ENCODE measurements around the gene MEGF10. TPM values are rescaled to one million over a fixed set of nuclear protein-coding genes. Genes with fewer than 3 reads are reported as not detected.

The MEGF10 gene
- total and polyA plus RNA-seq, 2 of the 8 experiments (the other 6 are each of a cell fraction or from before 2014, with no cell fraction given), result 38.2 to 53.1 TPM

DNA sequence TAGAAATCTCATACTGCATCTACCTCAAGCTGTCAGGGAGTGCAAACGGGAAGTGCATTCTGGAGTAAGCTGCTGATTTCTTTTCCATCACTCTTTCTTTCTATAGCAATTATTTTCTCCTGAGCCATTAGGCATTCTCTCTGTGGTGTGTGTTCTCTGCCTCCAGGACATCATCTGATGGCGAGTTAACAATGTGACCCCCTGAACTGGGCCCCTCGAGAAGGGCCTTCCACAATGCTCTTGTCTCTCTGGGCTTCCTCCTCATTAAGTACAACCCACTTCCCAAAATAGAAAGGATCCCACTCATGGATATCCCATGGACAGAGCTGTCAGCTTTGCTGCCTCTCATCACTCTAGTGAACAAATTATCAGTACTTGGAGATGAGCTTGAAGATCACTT is 130.2 kb downstream of the MEGF10 start (continued):
- TF ChIP-seq, protein P1, sequence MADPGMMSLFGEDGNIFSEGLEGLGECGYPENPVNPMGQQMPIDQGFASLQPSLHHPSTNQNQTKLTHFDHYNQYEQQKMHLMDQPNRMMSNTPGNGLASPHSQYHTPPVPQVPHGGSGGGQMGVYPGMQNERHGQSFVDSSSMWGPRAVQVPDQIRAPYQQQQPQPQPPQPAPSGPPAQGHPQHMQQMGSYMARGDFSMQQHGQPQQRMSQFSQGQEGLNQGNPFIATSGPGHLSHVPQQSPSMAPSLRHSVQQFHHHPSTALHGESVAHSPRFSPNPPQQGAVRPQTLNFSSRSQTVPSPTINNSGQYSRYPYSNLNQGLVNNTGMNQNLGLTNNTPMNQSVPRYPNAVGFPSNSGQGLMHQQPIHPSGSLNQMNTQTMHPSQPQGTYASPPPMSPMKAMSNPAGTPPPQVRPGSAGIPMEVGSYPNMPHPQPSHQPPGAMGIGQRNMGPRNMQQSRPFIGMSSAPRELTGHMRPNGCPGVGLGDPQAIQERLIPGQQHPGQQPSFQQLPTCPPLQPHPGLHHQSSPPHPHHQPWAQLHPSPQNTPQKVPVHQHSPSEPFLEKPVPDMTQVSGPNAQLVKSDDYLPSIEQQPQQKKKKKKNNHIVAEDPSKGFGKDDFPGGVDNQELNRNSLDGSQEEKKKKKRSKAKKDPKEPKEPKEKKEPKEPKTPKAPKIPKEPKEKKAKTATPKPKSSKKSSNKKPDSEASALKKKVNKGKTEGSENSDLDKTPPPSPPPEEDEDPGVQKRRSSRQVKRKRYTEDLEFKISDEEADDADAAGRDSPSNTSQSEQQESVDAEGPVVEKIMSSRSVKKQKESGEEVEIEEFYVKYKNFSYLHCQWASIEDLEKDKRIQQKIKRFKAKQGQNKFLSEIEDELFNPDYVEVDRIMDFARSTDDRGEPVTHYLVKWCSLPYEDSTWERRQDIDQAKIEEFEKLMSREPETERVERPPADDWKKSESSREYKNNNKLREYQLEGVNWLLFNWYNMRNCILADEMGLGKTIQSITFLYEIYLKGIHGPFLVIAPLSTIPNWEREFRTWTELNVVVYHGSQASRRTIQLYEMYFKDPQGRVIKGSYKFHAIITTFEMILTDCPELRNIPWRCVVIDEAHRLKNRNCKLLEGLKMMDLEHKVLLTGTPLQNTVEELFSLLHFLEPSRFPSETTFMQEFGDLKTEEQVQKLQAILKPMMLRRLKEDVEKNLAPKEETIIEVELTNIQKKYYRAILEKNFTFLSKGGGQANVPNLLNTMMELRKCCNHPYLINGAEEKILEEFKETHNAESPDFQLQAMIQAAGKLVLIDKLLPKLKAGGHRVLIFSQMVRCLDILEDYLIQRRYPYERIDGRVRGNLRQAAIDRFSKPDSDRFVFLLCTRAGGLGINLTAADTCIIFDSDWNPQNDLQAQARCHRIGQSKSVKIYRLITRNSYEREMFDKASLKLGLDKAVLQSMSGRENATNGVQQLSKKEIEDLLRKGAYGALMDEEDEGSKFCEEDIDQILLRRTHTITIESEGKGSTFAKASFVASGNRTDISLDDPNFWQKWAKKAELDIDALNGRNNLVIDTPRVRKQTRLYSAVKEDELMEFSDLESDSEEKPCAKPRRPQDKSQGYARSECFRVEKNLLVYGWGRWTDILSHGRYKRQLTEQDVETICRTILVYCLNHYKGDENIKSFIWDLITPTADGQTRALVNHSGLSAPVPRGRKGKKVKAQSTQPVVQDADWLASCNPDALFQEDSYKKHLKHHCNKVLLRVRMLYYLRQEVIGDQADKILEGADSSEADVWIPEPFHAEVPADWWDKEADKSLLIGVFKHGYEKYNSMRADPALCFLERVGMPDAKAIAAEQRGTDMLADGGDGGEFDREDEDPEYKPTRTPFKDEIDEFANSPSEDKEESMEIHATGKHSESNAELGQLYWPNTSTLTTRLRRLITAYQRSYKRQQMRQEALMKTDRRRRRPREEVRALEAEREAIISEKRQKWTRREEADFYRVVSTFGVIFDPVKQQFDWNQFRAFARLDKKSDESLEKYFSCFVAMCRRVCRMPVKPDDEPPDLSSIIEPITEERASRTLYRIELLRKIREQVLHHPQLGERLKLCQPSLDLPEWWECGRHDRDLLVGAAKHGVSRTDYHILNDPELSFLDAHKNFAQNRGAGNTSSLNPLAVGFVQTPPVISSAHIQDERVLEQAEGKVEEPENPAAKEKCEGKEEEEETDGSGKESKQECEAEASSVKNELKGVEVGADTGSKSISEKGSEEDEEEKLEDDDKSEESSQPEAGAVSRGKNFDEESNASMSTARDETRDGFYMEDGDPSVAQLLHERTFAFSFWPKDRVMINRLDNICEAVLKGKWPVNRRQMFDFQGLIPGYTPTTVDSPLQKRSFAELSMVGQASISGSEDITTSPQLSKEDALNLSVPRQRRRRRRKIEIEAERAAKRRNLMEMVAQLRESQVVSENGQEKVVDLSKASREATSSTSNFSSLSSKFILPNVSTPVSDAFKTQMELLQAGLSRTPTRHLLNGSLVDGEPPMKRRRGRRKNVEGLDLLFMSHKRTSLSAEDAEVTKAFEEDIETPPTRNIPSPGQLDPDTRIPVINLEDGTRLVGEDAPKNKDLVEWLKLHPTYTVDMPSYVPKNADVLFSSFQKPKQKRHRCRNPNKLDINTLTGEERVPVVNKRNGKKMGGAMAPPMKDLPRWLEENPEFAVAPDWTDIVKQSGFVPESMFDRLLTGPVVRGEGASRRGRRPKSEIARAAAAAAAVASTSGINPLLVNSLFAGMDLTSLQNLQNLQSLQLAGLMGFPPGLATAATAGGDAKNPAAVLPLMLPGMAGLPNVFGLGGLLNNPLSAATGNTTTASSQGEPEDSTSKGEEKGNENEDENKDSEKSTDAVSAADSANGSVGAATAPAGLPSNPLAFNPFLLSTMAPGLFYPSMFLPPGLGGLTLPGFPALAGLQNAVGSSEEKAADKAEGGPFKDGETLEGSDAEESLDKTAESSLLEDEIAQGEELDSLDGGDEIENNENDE (IDR thresholded peaks at IDR 0.05; ENCODE audit: insufficient replicate concordance, low read length), result no peak
- TF ChIP-seq BRCA1 (IDR thresholded peaks at IDR 0.05; ENCODE audit: low read depth, low read length) (no peak), GTF2F1 (IDR thresholded peaks at IDR 0.05; ENCODE audit: borderline replicate concordance, low read depth, low read length) (no peak), HDAC6 (IDR thresholded peaks at IDR 0.05; ENCODE audit: low read depth, low read length) (no peak), SIX5 (IDR thresholded peaks at IDR 0.05; ENCODE audit: low read depth, low read length) (no peak), JUN (IDR thresholded peaks at IDR 0.05; ENCODE audit: low read depth, low read length) (no peak), SP2 (IDR thresholded peaks at IDR 0.05; ENCODE audit: low read length) (no peak), POU5F1 (IDR thresholded peaks at IDR 0.05; ENCODE audit: low read depth, low read length) (no peak), CBX5 (IDR thresholded peaks at IDR 0.05; ENCODE audit: low read depth, low read length) (no peak)

All from H1 (cell line).